GM12872 (cell line): Measurements from ENCODE around the gene UTP14A.

ENCODE experiments used
- CTCF ChIP-seq: IDR thresholded peaks from 3 replicates; pipeline ENCODE4 v1.5.1; 2011; ENCODE audit warnings: low read depth, mild to moderate bottlenecking, low read length, moderate library complexity; ENCODE audit not compliant: insufficient read depth

The UTP14A gene

GRCh38 chrX:129934952-129935351 lies 29.0 kb downstream of the UTP14A start:
- no peak for TF ChIP-seq CTCF

- no peak for TF ChIP-seq CTCF
Measured at GRCh38 chrX:129938081-129938480, 32.1 kb downstream of the UTP14A start.

DNA sequence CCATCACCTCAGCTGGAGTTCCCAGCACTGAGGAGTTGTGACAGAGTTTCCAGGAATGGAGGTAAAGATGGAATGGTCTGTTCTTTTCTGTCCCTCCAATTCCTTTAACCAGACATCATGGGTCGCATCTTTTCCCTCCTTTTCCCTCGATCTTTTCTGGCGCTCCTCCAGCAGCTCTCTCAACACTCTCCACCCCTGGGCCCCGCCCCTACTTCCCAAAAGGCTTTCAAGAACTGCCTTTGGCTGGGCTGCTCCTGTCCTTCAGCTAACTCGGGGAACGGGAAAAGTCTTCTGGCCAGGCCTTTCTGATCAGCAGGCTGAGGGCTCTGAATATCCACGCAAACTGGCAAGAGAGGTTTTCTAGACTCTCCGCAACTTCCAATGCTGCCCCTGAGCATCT lies 34.0 kb downstream of the UTP14A start:
- no peak for TF ChIP-seq CTCF

GRCh38 chrX:129940721-129941120 lies 34.8 kb downstream of the UTP14A start:
- TF ChIP-seq CTCF: no peak

DNA sequence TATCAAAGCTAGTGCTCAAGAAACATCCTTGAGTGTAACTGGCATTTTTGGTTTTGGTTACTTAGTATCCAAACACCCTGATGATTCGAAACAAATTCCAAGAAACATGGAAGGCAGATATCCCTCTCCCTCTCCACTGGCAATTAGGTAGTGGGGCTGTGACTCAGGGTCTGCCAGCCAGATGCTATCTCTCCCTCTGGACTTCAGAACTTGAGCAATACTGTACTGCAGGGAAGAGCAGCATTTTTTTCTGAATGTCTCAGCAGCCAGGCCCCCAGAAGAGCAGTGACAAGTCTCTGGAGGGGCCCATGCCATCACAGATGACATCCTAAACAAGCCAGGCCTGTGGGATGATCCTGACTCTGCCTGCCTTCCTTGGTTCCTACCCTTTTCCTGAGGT lies 39.2 kb downstream of the UTP14A start:
- no peak for TF ChIP-seq CTCF

DNA sequence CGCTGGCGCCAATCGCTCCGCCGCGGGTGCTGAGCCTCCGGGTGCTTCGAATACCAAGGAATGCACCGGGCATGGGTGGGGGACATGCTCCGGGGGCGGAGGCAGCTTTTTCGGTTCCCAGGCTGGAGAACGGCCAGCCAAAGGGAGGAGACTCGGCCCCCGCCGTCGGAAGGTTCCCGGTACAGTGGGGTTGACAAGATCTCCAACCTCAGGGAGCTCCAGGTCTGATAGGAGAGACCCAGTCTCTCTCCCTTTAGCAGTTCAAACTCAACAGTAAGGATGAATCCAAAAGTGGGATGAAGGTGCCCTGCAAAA lies 47.3 kb downstream of the UTP14A start:
- no peak for TF ChIP-seq CTCF

DNA sequence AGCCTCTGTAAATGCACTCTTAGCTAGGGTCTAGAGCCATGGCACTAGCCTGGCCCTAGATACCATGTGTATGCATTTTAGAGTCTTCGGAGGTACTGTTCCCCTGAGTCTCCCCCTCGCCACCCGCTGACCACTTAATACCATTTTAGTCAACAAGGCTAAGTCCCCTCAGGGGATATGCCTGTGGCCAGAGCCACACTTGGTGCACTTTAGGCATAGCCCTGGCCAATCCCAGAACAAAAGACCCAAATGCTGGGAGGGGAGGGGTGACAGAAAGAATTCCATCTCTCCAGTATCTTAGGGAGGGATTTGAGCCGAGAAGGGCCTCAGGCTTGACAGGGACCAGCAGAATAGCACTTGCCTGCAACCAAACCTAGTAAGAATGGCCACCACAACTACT lies 47.9 kb downstream of the UTP14A start:
- TF ChIP-seq CTCF: no peak

GRCh38 chrX:129954804-129955203 lies 48.8 kb downstream of the UTP14A start:
- TF ChIP-seq CTCF: no peak
